Measurements from ENCODE around the gene MAP3K12. TPM values are rescaled to one million over a fixed set of nuclear protein-coding genes. Genes with fewer than 3 reads are reported as not detected.

MAP3K12 gene
- total and polyA plus RNA-seq, 10 of the 15 experiments (the other 5 are each of a cell fraction or from before 2014, with no cell fraction given): 0.45 to 14.9 (median 6.9) TPM

DNA sequence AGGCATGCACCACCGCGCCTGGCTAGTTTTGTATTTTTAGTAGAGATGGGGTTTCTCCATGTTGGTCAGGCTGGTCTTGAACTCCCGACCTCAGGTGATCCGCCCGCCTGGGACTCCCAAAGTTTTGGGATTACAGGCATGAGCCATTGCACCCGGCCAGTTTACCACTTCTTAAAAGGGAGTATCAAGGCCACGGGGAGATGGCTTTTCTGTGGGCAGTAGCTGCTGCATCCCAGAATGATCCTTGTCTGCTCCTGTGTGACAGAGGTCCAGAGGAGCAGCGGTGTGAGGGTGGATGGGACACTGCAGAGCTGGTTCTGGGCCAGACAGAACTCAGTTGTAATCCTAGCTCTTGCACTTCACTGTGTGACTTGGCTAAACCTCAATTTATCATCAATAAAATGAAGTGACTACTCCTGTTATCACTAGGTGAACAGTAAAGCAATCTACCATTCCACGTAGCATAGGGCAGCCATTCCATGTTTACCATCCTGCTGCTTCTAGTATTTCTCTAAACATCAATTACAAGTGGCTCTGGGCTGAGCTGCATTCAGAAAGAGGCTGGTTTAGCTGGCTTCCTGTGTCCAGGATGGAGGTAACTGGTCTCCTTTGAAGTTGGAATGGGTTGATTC lies 11.0 kb upstream of the MAP3K12 start (continued):
- TF ChIP-seq, protein P1, sequence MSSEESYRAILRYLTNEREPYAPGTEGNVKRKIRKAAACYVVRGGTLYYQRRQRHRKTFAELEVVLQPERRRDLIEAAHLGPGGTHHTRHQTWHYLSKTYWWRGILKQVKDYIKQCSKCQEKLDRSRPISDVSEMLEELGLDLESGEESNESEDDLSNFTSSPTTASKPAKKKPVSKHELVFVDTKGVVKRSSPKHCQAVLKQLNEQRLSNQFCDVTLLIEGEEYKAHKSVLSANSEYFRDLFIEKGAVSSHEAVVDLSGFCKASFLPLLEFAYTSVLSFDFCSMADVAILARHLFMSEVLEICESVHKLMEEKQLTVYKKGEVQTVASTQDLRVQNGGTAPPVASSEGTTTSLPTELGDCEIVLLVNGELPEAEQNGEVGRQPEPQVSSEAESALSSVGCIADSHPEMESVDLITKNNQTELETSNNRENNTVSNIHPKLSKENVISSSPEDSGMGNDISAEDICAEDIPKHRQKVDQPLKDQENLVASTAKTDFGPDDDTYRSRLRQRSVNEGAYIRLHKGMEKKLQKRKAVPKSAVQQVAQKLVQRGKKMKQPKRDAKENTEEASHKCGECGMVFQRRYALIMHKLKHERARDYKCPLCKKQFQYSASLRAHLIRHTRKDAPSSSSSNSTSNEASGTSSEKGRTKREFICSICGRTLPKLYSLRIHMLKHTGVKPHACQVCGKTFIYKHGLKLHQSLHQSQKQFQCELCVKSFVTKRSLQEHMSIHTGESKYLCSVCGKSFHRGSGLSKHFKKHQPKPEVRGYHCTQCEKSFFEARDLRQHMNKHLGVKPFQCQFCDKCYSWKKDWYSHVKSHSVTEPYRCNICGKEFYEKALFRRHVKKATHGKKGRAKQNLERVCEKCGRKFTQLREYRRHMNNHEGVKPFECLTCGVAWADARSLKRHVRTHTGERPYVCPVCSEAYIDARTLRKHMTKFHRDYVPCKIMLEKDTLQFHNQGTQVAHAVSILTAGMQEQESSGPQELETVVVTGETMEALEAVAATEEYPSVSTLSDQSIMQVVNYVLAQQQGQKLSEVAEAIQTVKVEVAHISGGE (CRISPR knock-in tag; IDR thresholded peaks at IDR 0.05): no peak
- no peak for TF ChIP-seq ZNF384 (IDR thresholded peaks at IDR 0.05; ENCODE audit: borderline replicate concordance, low read depth, low read length)
- no peak for TF ChIP-seq NR2F1 (conservative IDR thresholded peaks at IDR 0.05)
- TF ChIP-seq ZBED1 (IDR thresholded peaks at IDR 0.05; ENCODE audit: borderline replicate concordance): no peak
- TF ChIP-seq CBFB (IDR thresholded peaks at IDR 0.05; ENCODE audit: low read depth): no peak
- no peak for TF ChIP-seq TCF3 (IDR thresholded peaks at IDR 0.05; ENCODE audit: borderline replicate concordance, insufficient read depth, low read depth, low read length)
- TF ChIP-seq RELA (IDR thresholded peaks at IDR 0.05; ENCODE audit: borderline replicate concordance, partially characterized antibody): no peak
- no peak for TF ChIP-seq RAD51 (IDR thresholded peaks at IDR 0.05)
- no peak for TF ChIP-seq TAF1 (IDR thresholded peaks at IDR 0.05; ENCODE audit: borderline replicate concordance, low read depth, low read length)
- no peak for TF ChIP-seq YBX1 (IDR thresholded peaks at IDR 0.05)
